LNCaP clone FGC (cell line): ENCODE results near the gene FITM1.

ENCODE experiments used
- DNase-seq: peaks from one replicate; pipeline ENCODE4 v3.0.0-alpha.2; 2011; ENCODE audit warnings: low read depth
- H3K4me3 ChIP-seq: 2 replicates; pipeline ENCODE4 v1.5.1; 2011; ENCODE audit warnings: mild to moderate bottlenecking, low read depth, low read length, control low read depth
- TF ChIP-seq, protein P1 (sequence below): IDR thresholded peaks from 2 replicates; pipeline ENCODE4 v1.5.1; 2012; ENCODE audit warnings: mild to moderate bottlenecking; ENCODE audit not compliant: control insufficient read depth, insufficient read depth; ENCODE audit errors: extremely low read depth

Gene FITM1

DNA sequence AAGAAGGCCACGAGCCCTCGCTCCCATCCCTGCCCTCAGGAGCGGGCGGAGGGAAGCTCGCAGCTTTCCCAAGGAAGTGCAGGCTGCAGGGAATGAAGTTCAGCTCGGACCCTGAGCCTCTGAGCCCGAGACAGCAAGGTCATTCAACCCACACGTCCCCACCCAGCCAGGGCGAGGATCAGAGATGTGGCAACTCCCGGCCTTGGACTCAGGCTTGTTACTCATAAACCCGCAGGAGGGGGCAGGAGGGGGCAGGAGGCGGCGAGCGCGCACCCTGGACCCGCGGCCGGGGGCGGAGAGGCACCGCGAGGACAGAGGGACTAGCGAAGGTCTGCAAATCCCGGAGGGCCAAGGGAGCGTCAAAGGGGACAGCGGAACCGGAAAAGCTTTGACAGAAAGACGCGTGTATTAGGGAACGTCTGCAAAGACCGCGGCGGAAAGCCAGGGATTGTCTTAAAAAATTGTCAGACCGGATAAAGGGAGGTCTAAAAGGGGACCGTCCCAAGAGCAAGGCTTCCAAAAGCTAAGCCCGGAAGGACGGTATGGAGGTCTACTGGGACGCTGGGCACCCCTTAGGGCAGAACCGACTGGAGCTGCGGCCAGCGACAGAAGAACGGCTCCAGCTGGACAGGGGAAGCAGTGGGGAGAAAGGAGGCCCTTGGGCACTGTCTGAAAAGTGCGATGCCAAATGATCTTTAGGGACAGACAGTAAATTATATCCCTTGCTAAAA lies 16.5 kb upstream of the FITM1 start:
- peak overlapping the region; percentile 82 for H3K4me3 ChIP-seq
- TF ChIP-seq, protein P1, sequence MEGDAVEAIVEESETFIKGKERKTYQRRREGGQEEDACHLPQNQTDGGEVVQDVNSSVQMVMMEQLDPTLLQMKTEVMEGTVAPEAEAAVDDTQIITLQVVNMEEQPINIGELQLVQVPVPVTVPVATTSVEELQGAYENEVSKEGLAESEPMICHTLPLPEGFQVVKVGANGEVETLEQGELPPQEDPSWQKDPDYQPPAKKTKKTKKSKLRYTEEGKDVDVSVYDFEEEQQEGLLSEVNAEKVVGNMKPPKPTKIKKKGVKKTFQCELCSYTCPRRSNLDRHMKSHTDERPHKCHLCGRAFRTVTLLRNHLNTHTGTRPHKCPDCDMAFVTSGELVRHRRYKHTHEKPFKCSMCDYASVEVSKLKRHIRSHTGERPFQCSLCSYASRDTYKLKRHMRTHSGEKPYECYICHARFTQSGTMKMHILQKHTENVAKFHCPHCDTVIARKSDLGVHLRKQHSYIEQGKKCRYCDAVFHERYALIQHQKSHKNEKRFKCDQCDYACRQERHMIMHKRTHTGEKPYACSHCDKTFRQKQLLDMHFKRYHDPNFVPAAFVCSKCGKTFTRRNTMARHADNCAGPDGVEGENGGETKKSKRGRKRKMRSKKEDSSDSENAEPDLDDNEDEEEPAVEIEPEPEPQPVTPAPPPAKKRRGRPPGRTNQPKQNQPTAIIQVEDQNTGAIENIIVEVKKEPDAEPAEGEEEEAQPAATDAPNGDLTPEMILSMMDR = no peak
- peak; percentile 85 for DNase-seq

GRCh38 chr14:24114532-24115421 lies 15.7 kb upstream of the FITM1 start, which contains the start of the genes DCAF11 and NRL:
Gene DCAF11 (plus strand): TSS chr14:24114777. CDS start chr14:24115595, 818 bp downstream.
Gene NRL (minus strand): TSS chr14:24114949. CDS start chr14:24082848, 32,101 bp downstream.
- TF ChIP-seq, protein P1 = no peak
- peak; percentile 100 for DNase-seq
- H3K4me3 ChIP-seq = peak within 1 kb of the TSS; percentile 82

GRCh38 chr14:24115422-24116127 lies 14.9 kb upstream of the FITM1 start:
- TF ChIP-seq, protein P1 = no peak
- DNase-seq = no peak

GRCh38 chr14:24116128-24116814 lies 14.2 kb upstream of the FITM1 start:
- no peak for DNase-seq
- H3K4me3 ChIP-seq = peak overlapping the region; percentile 82
- TF ChIP-seq, protein P1 = no peak

More at GRCh38 chr14:24115422-24116127, 14.9 kb upstream of the FITM1 start:
- H3K4me3 ChIP-seq = peak overlapping the region; percentile 82

GRCh38 chr14:24117179-24117578 lies 13.3 kb upstream of the FITM1 start:
- TF ChIP-seq, protein P1 = no peak
- no peak overlapping the region for H3K4me3 ChIP-seq
- no peak for DNase-seq

GRCh38 chr14:24119691-24120090 lies 10.8 kb upstream of the FITM1 start:
- DNase-seq = no peak
- H3K4me3 ChIP-seq = no peak overlapping the region
- TF ChIP-seq, protein P1 = no peak
